Stimulated activated naive CD8-positive, alpha-beta T cell treated with anti-CD3 and anti-CD28 coated beads, Interleukin-15, Interleukin-2, amounts not matched to agents 100 ng/mL and 50 ng/mL, for 24 hours (primary cell): ENCODE results near the gene CCNL2.
A peak's percentile ranks its signal among the peaks of the same experiment; 100 is the strongest.

Experiments used
- H3K27ac Mint-ChIP-seq: one replicate; pipeline ENCODE4 v1.8.0; 2021; ENCODE audit warnings: mild to moderate bottlenecking, mixed read lengths
- H3K27me3 Mint-ChIP-seq: one replicate; pipeline ENCODE4 v1.8.0; 2021; ENCODE audit warnings: mixed read lengths
- H3K36me3 Mint-ChIP-seq: one replicate; pipeline ENCODE4 v1.8.0; 2021; ENCODE audit warnings: low read depth, mixed read lengths
- H3K4me1 Mint-ChIP-seq: one replicate; pipeline ENCODE4 v1.8.0; 2021; ENCODE audit warnings: low read depth, mixed read lengths
- H3K4me3 Mint-ChIP-seq: one replicate; pipeline ENCODE4 v1.8.0; 2021; ENCODE audit warnings: mild to moderate bottlenecking, mixed read lengths
- H3K9me3 Mint-ChIP-seq: one replicate; pipeline ENCODE4 v1.8.0; 2021; ENCODE audit warnings: mixed read lengths

CCNL2 gene

GRCh38 chr1:1401457-1402010 is 2.4 kb upstream of the CCNL2 start:
- peaks cover 71% of the 10 kb centered on the region for H3K4me1 Mint-ChIP-seq
- no peaks in the 10 kb centered on the region for H3K27me3 Mint-ChIP-seq
- H3K4me3 Mint-ChIP-seq = peak overlapping the region; percentile 95
- H3K9me3 Mint-ChIP-seq = no peaks in the 10 kb centered on the region
- peak overlapping the region; percentile 89 for H3K27ac Mint-ChIP-seq
- H3K36me3 Mint-ChIP-seq = peaks cover 80% of the 10 kb centered on the region

GRCh38 chr1:1400576-1401456 is 1.7 kb upstream of the CCNL2 start:
- Mint-ChIP-seq H3K4me1 (peaks cover 65% of the 10 kb centered on the region), H3K9me3 (no peaks in the 10 kb centered on the region), H3K4me3 (peak overlapping the region; percentile 95), H3K27ac (peak overlapping the region; percentile 89), H3K27me3 (no peaks in the 10 kb centered on the region), H3K36me3 (peaks cover 74% of the 10 kb centered on the region)

- peak overlapping the region; percentile 89 for H3K27ac Mint-ChIP-seq
- peaks cover 66% of the 10 kb centered on the region for H3K4me1 Mint-ChIP-seq
- H3K36me3 Mint-ChIP-seq = peaks cover 74% of the 10 kb centered on the region
- H3K9me3 Mint-ChIP-seq = no peaks in the 10 kb centered on the region
- H3K4me3 Mint-ChIP-seq = peak overlapping the region; percentile 95
- H3K27me3 Mint-ChIP-seq = no peaks in the 10 kb centered on the region
These were observed 889 bp upstream of the CCNL2 start for GRCh38 chr1:1399872-1400575.

- H3K4me3 Mint-ChIP-seq = peak overlapping the region; percentile 95
- no peaks in the 10 kb centered on the region for H3K9me3 Mint-ChIP-seq
- H3K27me3 Mint-ChIP-seq = no peaks in the 10 kb centered on the region
- H3K27ac Mint-ChIP-seq = peak overlapping the region; percentile 93
- peaks cover 75% of the 10 kb centered on the region for H3K36me3 Mint-ChIP-seq
- peaks cover 58% of the 10 kb centered on the region for H3K4me1 Mint-ChIP-seq
These were observed 403 bp downstream of the CCNL2 start for GRCh38 chr1:1398677-1399186.

GRCh38 chr1:1397839-1398523 is 1.2 kb downstream of the CCNL2 start:
- Mint-ChIP-seq H3K36me3 (peaks cover 76% of the 10 kb centered on the region), H3K9me3 (no peaks in the 10 kb centered on the region), H3K27ac (peak overlapping the region; percentile 93), H3K27me3 (no peaks in the 10 kb centered on the region), H3K4me3 (peak overlapping the region; percentile 95), H3K4me1 (peaks cover 59% of the 10 kb centered on the region)

- Mint-ChIP-seq H3K27me3 (no peaks in the 10 kb centered on the region), H3K4me1 (peaks cover 38% of the 10 kb centered on the region), H3K9me3 (no peaks in the 10 kb centered on the region), H3K36me3 (peaks cover 76% of the 10 kb centered on the region), H3K4me3 (no peak overlapping the region), H3K27ac (no peak overlapping the region)
These were observed 4.0 kb downstream of the CCNL2 start for GRCh38 chr1:1395166-1395565.

- no peaks in the 10 kb centered on the region for H3K9me3 Mint-ChIP-seq
- no peak overlapping the region for H3K4me3 Mint-ChIP-seq
- no peak overlapping the region for H3K27ac Mint-ChIP-seq
- H3K36me3 Mint-ChIP-seq = peaks cover 80% of the 10 kb centered on the region
- no peaks in the 10 kb centered on the region for H3K27me3 Mint-ChIP-seq
- peaks cover 35% of the 10 kb centered on the region for H3K4me1 Mint-ChIP-seq
These were observed 5.0 kb downstream of the CCNL2 start for GRCh38 chr1:1394116-1394515.

- peaks cover 35% of the 10 kb centered on the region for H3K4me1 Mint-ChIP-seq
- no peaks in the 10 kb centered on the region for H3K27me3 Mint-ChIP-seq
- H3K27ac Mint-ChIP-seq = no peak overlapping the region
- H3K36me3 Mint-ChIP-seq = peaks cover 84% of the 10 kb centered on the region
- no peaks in the 10 kb centered on the region for H3K9me3 Mint-ChIP-seq
- no peak overlapping the region for H3K4me3 Mint-ChIP-seq
These were observed 5.7 kb downstream of the CCNL2 start for GRCh38 chr1:1393428-1393827.

- Mint-ChIP-seq H3K36me3 (peaks cover 84% of the 10 kb centered on the region), H3K9me3 (no peaks in the 10 kb centered on the region), H3K4me3 (no peak overlapping the region), H3K27me3 (no peaks in the 10 kb centered on the region), H3K4me1 (peaks cover 32% of the 10 kb centered on the region), H3K27ac (no peak overlapping the region)
These were observed 6.1 kb downstream of the CCNL2 start for GRCh38 chr1:1393014-1393413.

- Mint-ChIP-seq H3K4me3 (no peak overlapping the region), H3K36me3 (peaks cover 90% of the 10 kb centered on the region), H3K4me1 (peaks cover 22% of the 10 kb centered on the region), H3K27ac (no peak overlapping the region), H3K9me3 (no peaks in the 10 kb centered on the region), H3K27me3 (no peaks in the 10 kb centered on the region)
These were observed 7.9 kb downstream of the CCNL2 start for GRCh38 chr1:1391225-1391624.

GRCh38 chr1:1390675-1391074 is 8.5 kb downstream of the CCNL2 start:
- peaks cover 92% of the 10 kb centered on the region for H3K36me3 Mint-ChIP-seq
- H3K27me3 Mint-ChIP-seq = no peaks in the 10 kb centered on the region
- H3K4me1 Mint-ChIP-seq = peaks cover 20% of the 10 kb centered on the region
- H3K9me3 Mint-ChIP-seq = no peaks in the 10 kb centered on the region
- no peak overlapping the region for H3K4me3 Mint-ChIP-seq
- H3K27ac Mint-ChIP-seq = no peak overlapping the region

GRCh38 chr1:1388078-1388472 is 11.1 kb downstream of the CCNL2 start:
- Mint-ChIP-seq H3K36me3 (peaks cover 72% of the 10 kb centered on the region), H3K4me1 (peaks cover 4% of the 10 kb centered on the region), H3K9me3 (no peaks in the 10 kb centered on the region), H3K27ac (no peak overlapping the region), H3K27me3 (no peaks in the 10 kb centered on the region), H3K4me3 (no peak overlapping the region)

GRCh38 chr1:1387098-1388077 is 11.7 kb downstream of the CCNL2 start:
- Mint-ChIP-seq H3K27ac (no peak overlapping the region), H3K27me3 (no peaks in the 10 kb centered on the region), H3K4me3 (no peak overlapping the region), H3K4me1 (no peaks in the 10 kb centered on the region), H3K9me3 (no peaks in the 10 kb centered on the region), H3K36me3 (peaks cover 65% of the 10 kb centered on the region)

- no peak overlapping the region for H3K4me3 Mint-ChIP-seq
- H3K36me3 Mint-ChIP-seq = peaks cover 51% of the 10 kb centered on the region
- no peaks in the 10 kb centered on the region for H3K9me3 Mint-ChIP-seq
- no peaks in the 10 kb centered on the region for H3K27me3 Mint-ChIP-seq
- no peaks in the 10 kb centered on the region for H3K4me1 Mint-ChIP-seq
- H3K27ac Mint-ChIP-seq = no peak overlapping the region
These were observed 13.2 kb downstream of the CCNL2 start for GRCh38 chr1:1385931-1386330.
